OCI-LY1 (cell line): ENCODE data around the gene MYZAP.

Experiments used
- EZH2 ChIP-seq: fragments of 200-600 bp; sonication (generic), shearing (Covaris generic); IDR thresholded peaks from 2 replicates; pipeline ENCODE4 v1.8.0; 2017; ENCODE audit warnings: borderline replicate concordance, mixed run types, mild to moderate bottlenecking, antibody characterized with exemption, low read length, moderate library complexity, mixed read lengths
- TF ChIP-seq, protein P1 (sequence below): fragments of 200-600 bp; sonication (generic), shearing (Covaris generic); IDR thresholded peaks from 2 replicates; pipeline ENCODE4 v1.5.1; 2017; ENCODE audit warnings: mild to moderate bottlenecking, antibody characterized with exemption, low read length, moderate library complexity, mixed read lengths

DNA sequence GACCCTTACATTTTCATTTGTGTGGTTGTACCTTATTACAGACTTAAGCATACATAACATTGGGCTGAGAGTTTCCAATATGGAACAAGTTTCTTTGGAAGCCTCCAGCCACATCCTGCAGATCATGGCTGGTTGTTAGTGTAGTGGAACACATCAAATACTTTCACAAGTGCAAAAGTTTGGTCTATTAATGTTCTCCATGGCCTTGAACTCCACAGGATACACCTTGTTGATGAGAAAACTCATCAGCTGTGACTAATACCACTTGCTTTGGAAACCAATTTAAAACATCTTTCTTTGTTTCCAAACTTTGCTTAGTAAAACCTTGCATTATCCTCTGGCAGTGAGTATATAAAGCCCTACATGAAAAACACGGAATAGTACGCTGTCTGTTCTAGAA lies 46.1 kb downstream of the MYZAP start:
- TF ChIP-seq, protein P1, sequence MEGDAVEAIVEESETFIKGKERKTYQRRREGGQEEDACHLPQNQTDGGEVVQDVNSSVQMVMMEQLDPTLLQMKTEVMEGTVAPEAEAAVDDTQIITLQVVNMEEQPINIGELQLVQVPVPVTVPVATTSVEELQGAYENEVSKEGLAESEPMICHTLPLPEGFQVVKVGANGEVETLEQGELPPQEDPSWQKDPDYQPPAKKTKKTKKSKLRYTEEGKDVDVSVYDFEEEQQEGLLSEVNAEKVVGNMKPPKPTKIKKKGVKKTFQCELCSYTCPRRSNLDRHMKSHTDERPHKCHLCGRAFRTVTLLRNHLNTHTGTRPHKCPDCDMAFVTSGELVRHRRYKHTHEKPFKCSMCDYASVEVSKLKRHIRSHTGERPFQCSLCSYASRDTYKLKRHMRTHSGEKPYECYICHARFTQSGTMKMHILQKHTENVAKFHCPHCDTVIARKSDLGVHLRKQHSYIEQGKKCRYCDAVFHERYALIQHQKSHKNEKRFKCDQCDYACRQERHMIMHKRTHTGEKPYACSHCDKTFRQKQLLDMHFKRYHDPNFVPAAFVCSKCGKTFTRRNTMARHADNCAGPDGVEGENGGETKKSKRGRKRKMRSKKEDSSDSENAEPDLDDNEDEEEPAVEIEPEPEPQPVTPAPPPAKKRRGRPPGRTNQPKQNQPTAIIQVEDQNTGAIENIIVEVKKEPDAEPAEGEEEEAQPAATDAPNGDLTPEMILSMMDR, result no peak
- TF ChIP-seq EZH2, result no peak
